OCI-LY7 (cell line): ENCODE results near the gene PTDSS2.

Source experiments
- EZH2phosphoT487 ChIP-seq: fragments of 200-600 bp; sonication (generic); IDR thresholded peaks from 2 replicates; pipeline ENCODE4 v1.6.1; 2018; ENCODE audit warnings: low read depth, borderline replicate concordance, mild to moderate bottlenecking, mixed run types, antibody characterized with exemption, low read length, moderate library complexity, mixed read lengths
- TF ChIP-seq, protein P1 (sequence below): fragments of 200-600 bp; sonication (generic); conservative IDR thresholded peaks from 2 replicates; pipeline ENCODE4 v1.5.1; 2014; ENCODE audit warnings: mild to moderate bottlenecking, antibody characterized with exemption, low read length, moderate library complexity, mixed read lengths

DNA sequence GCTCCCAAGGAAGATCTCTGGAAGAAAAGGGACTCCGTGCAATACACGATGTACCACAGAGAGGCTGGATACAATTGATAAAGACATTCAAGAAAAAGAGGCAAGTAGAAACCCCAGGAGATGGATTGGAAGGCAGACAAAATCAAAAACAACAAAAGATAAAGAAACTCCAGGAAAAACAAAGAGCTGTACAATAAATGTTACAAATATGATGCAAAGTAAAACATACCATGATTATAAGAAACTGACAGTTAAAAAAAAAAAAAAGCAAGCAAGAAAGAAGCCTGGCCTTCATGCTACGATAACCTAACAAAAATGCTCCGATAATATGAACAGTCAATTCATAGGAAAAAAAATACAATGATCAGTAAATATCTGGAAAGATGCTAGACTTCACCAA, 24.8 kb upstream of the PTDSS2 start:
- TF ChIP-seq, protein P1, sequence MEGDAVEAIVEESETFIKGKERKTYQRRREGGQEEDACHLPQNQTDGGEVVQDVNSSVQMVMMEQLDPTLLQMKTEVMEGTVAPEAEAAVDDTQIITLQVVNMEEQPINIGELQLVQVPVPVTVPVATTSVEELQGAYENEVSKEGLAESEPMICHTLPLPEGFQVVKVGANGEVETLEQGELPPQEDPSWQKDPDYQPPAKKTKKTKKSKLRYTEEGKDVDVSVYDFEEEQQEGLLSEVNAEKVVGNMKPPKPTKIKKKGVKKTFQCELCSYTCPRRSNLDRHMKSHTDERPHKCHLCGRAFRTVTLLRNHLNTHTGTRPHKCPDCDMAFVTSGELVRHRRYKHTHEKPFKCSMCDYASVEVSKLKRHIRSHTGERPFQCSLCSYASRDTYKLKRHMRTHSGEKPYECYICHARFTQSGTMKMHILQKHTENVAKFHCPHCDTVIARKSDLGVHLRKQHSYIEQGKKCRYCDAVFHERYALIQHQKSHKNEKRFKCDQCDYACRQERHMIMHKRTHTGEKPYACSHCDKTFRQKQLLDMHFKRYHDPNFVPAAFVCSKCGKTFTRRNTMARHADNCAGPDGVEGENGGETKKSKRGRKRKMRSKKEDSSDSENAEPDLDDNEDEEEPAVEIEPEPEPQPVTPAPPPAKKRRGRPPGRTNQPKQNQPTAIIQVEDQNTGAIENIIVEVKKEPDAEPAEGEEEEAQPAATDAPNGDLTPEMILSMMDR = no peak
- TF ChIP-seq EZH2phosphoT487 = no peak
